Measurements from ENCODE around the gene CACNB2.

GRCh38 chr10:18279173-18279572, 138.9 kb downstream of the CACNB2 start:
- TF ChIP-seq CTCF (conservative IDR thresholded peaks at IDR 0.05; ENCODE audit: low read depth, low read length): no peak
- no peak for TF ChIP-seq EZH2phosphoT487 (IDR thresholded peaks at IDR 0.05; ENCODE audit: borderline replicate concordance, low read length)
